Fibroblast of lung (primary cell): Measurements from ENCODE around the gene CRP.

ENCODE experiments used
- CTCF ChIP-seq, 2 donors: IDR thresholded peaks in 1 of 2; conservative IDR thresholded peaks in 1 of 2; 1 replicate in 1 of 2; 2 replicates in 1 of 2; pipeline ENCODE4 v1.5.1; 2011 to 2012; ENCODE audit warnings: low read length in 2 of 2, control low read depth in 1 of 2, inconsistent platforms in 1 of 2, low read depth in 1 of 2, mild to moderate bottlenecking in 1 of 2
- EZH2 ChIP-seq: IDR thresholded peaks from 2 replicates; pipeline ENCODE4 v1.5.1; 2012; ENCODE audit warnings: low read length, control low read depth, mild to moderate bottlenecking; ENCODE audit errors: missing control alignments

DNA sequence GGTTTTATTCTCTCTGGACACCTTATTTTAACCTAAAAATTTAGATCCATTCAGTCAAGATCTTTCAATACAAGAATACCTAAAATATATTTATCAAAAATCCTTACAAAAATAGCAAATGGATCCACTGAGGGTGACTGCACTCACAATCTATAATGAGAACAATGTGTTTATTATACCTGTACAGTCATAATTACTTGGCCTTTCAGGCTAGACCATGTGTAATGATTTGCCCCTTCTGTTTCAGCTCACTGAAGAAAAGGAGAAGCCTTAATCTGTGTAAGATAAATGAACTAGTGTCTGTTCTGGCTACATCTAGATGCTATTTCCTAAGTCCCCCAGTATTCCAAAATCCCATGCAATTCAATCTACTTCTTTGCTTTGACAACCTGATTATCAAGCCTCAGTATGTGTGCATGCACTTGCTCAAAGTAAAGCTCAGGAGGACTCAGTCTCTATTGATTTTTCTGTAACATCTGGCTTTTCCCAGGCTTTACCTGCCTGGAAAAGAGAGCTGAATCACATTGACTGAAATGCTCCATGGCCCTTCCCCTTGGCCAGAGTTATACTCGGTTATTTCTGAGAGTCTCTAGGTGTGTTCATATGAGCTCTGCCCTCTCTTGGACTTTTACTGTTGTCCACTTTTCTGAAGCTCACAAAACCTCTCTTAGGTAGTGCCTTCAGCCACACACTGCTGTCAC is 27.6 kb downstream of the CRP start:
- TF ChIP-seq CTCF (conservative IDR thresholded peaks at IDR 0.05 in 1 of 2, IDR thresholded peaks at IDR 0.05 in 1 of 2; ENCODE audit: low read depth in 1 of 2, low read length in 2 of 2) (no peak), EZH2 (no peak)
